IPS-11a (cell line): ENCODE results near the gene CEP70.

Experiments
- H3K4me3 ChIP-seq: one replicate; pipeline ENCODE4 v1.5.1; 2013; ENCODE audit warnings: low read depth, low read length, control low read depth

The CEP70 gene

DNA sequence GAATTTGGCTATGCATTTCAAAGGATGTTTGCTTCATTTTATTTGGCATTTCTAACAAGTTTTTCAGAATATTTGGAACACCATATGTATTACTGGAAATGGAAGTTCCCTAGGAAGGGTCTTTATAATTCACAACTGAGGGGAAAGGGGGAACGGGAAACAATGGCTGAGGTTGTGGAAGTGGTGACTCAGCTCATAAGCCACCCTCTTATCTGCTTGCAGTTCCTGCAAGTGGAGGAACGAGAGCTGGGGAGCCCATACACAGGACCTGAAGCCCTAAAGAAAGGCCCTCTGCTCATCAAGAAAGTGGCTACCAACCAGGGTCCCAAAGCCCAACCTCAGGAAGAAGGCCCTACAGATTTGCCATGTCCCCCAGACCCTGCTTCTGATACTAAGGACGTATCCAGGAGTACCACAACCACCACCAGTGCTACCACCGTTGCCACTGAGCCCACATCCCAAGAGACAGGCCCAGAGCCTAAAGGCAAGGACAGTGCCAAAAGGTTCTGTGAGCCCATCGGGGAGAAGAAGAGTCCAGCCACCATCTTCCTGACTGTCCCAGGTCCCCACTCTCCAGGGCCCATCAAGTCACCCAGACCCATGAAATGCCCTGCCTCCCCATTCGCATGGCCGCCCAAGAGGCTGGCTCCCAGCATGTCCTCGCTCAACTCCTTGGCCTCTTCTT is 121.8 kb downstream of the CEP70 start:
- H3K4me3 ChIP-seq, result no peak overlapping the region

- no peak overlapping the region for H3K4me3 ChIP-seq
These were observed 122.6 kb downstream of the CEP70 start for GRCh38 chr3:138471481-138471880.

DNA sequence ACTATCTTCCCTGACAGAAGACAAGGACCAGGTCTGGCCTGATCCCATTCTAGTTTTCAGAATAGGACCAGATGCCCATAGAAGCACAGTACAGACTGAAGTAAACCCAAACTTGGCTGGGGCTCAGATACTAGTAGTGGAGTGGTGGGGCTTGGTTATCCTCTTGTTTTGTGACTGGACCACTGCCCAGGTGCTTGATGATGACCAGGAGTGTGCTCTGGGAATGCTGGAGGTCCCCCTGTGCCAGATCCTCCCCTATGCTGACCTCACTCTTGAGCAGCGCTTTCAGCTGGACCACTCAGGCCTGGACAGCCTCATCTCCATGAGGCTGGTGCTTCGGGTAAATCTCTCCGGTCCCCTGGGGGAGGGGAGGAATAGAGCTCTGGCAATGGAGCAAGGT is 123.4 kb downstream of the CEP70 start:
- no peak overlapping the region for H3K4me3 ChIP-seq

GRCh38 chr3:138469874-138470273 is 124.2 kb downstream of the CEP70 start:
- no peak overlapping the region for H3K4me3 ChIP-seq

GRCh38 chr3:138468886-138469285 is 125.2 kb downstream of the CEP70 start:
- no peak overlapping the region for H3K4me3 ChIP-seq

GRCh38 chr3:138468451-138468850 is 125.6 kb downstream of the CEP70 start:
- H3K4me3 ChIP-seq, result no peak overlapping the region

GRCh38 chr3:138467931-138468330 is 126.1 kb downstream of the CEP70 start:
- no peak overlapping the region for H3K4me3 ChIP-seq

DNA sequence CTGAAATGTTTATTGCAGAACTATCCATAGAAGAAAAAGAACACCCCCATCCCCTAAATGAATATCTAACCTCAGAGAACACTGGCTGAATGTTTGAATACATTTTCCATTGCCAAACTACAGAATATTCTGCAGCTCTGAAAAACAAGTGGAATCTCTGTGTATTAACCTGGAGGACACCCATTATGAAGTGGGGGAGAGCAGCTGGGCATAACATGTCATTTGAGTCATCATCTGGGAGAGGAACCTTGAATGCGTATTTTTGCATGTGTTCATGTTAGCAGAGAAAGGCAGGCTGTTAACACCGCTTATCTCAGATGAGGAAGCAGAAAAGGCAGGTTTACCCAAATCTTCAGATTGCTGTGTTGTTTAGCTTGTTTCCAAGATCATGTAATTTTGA is 128.1 kb downstream of the CEP70 start:
- no peak overlapping the region for H3K4me3 ChIP-seq

DNA sequence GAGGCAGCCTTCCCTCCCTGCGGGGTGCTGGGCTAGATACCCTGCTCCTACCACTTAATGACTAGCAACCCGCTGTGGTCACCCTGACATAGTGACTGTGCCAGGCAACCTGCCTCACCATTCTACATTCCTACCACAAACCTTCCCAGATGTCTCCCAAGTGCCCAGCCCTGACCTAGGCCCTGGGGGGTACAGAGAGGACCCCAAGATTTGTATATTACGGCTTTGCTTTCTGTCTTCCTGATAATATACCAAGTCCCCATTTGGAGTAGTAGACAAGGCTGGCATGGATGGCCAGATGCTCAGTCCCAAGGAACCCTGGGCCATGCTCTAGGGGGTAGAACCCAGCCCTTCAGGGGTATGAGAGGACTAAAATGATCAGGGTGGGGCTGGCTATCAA is 128.6 kb downstream of the CEP70 start:
- no peak overlapping the region for H3K4me3 ChIP-seq

DNA sequence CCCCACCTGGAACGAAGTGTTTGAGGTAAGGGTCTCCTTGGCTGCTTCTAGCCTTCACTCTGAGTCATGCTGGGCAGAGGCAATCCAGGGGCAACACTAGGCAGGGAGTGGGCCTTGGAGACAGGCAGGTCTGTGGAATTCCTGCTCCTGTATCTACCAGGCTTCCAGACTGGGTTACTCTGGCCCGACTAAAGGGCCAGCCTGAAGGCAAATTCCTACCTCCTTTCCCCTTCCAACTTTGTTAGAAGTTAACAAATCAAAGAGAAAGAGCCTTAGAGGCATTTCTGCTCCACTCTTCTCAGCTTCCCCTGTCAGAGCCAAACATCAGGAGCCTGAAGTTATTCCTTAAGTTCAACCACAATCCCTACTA is 129.6 kb downstream of the CEP70 start:
- no peak overlapping the region for H3K4me3 ChIP-seq

DNA sequence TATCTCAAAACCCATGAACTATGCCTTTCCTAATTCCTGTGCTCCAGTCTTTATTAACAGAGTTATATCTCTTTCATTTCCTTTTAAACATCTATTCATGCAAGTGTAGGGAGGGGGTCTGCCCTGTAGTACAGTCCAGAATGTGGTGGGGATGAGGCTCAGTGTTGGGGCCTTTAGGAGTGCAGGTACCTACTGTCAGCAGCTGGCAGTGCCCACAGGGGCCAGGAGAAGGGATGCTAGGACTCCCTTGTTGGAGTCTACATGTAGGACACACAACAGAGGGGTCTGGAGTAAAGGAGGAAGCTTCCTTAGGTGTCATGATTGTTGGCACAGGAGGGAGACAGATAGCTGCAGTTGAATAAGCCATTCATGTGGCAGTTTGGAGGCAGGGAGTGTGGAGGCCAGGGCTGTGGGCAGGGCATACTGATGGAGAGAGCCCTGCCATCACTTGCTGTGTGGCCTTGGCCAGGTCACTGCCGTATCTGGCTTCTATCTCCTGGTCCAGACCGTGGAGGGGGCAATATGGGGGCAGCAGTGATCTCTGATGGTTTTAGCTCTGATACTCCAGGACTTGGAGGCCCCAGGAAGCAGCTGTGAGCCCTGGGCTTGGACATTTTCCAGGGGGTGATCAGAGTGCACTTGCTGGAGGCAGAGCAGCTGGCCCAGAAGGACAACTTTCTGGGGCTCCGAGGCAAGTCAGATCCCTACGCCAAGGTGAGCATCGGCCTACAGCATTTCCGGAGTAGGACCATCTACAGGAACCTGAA is 130.2 kb downstream of the CEP70 start:
- no peak overlapping the region for H3K4me3 ChIP-seq

DNA sequence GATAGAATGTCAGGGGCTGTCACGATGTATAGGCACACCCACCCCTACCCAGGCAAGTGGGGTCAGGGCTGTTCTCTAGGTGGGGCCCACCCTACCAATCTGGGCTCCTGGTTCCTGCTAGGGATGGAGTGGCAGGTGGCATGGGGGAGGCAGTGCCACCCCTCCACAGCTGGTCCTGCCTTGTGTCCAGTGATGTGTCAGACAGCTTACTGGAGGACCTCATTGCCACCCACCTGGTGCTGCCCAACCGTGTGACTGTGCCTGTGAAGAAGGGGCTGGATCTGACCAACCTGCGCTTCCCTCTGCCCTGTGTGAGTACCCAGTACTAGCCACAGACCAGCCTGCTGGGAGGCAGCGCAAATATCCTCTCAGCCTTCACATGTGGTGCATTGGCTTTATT is 132.2 kb downstream of the CEP70 start:
- H3K4me3 ChIP-seq, result no peak overlapping the region

- no peak overlapping the region for H3K4me3 ChIP-seq
These were observed 132.8 kb downstream of the CEP70 start for GRCh38 chr3:138461246-138461645.

- no peak overlapping the region for H3K4me3 ChIP-seq
These were observed 133.4 kb downstream of the CEP70 start for GRCh38 chr3:138460536-138461205.

DNA sequence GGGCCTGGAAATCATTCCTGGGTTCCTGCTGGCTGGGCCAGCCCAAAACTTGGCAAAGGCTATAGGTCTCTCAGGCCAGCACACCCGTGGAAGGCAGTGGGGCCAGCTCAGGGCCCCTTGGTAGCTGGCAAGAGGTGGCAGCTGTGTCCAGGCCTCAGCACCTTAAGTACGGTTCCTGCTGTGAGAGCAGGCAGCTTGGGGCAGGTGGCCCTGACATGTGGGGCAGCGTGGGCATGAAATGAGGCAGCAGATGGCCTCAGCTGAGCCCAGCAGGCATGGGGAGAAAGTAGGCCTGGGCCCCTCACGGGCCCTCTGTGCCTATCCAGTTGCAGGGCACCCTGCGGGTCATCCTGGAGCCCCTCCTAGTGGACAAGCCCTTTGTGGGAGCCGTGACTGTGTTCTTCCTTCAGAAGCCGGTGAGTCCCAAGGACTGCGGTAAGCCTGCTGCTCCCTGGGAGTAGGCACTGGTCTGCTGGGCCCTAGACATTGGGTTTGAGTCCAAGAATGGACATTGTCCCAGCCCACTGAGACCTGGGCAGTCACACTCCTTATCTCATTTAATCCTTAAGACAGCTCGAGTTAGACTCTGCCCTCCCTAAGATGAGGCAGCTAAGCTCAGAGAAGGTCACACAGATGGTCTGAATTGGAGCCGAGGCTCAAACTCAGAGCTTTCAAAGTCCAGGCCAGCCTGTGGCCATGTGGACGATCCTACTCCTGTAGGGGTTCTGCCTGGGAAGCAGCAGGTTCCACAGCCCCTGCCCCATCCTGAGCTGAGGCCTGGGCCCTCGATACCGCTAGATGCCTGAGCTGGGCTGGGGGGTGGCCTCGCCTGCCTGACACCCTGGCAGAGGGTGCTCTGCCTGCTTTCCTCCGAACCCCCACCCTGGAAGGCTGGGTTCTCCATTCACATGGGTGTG is 134.2 kb downstream of the CEP70 start:
- H3K4me3 ChIP-seq, result no peak overlapping the region

GRCh38 chr3:138458774-138459499 is 135.1 kb downstream of the CEP70 start:
- no peak overlapping the region for H3K4me3 ChIP-seq

- no peak overlapping the region for H3K4me3 ChIP-seq
These were observed 136.0 kb downstream of the CEP70 start for GRCh38 chr3:138457863-138458735.

DNA sequence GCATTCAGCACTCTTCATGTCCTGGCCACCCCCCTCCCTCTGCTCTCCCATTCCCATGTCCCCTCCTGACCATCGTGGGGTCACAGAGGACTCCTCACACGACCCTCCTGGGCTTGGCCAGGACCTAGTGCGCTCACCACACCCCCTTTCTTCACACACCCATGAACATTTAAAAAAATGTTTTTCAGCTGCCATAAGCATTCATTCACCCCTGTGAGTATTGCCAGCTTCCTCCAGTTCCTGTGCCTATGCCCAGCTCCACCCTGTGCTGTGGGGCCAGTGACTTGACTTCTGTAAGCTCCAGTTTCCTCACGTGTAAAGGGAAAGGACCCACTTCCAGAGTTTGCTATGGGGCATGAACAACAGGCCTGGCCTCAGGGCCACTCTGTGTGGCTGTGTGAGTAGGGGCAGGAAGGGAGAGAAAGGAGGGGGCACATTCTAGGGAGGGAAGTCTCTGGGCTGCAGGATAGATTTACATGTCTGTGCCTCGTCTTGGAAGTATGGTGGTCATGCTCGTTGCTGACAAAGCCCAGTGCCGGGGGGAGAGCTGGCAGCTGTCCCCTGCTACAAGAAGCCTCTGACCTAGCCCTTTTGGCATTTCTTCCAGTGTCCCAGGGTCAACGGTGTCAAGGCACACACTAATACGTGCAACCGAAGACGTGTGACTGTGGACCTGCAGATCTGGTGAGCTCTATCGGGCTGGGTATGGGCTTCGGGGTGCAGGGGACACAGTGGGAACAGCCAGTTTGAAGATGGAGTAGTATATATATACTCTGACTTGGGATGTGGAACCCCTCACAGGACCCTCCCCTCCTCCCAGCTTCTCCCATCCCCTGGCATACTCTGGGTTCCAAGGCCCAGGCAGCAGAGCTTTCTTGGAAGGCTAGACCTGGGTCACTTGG is 136.8 kb downstream of the CEP70 start:
- H3K4me3 ChIP-seq, result no peak overlapping the region
